ENCODE results near the gene ABCC1.
A peak's percentile ranks its signal among the peaks of the same experiment; 100 is the strongest.

The ABCC1 gene

GRCh38 chr16:16057102-16057501 is 107.7 kb downstream of the ABCC1 start:
- DNase-seq, result no peak

GRCh38 chr16:16059160-16059559 is 109.7 kb downstream of the ABCC1 start:
- no peak for DNase-seq

- DNase-seq, result no peak
Measured at GRCh38 chr16:16059895-16060590, 110.6 kb downstream of the ABCC1 start.

GRCh38 chr16:16062023-16062937 is 112.9 kb downstream of the ABCC1 start:
- DNase-seq, result no peak

GRCh38 chr16:16063683-16064082 is 114.3 kb downstream of the ABCC1 start:
- no peak for DNase-seq

GRCh38 chr16:16064874-16065384 is 115.5 kb downstream of the ABCC1 start:
- no peak for DNase-seq

- DNase-seq, result no peak
Measured at GRCh38 chr16:16067127-16067526, 117.7 kb downstream of the ABCC1 start.

GRCh38 chr16:16071631-16072244 is 122.3 kb downstream of the ABCC1 start:
- DNase-seq, result no peak

GRCh38 chr16:16073001-16073545 is 123.7 kb downstream of the ABCC1 start:
- DNase-seq, result no peak

GRCh38 chr16:16073891-16074881 is 124.8 kb downstream of the ABCC1 start:
- peak; percentile 32 to 70 for DNase-seq

- DNase-seq, result no peak
Measured at GRCh38 chr16:16075488-16076422, 126.3 kb downstream of the ABCC1 start.

- DNase-seq, result no peak
Measured at GRCh38 chr16:16076423-16076813, 127.0 kb downstream of the ABCC1 start.

GRCh38 chr16:16080465-16081065 is 131.1 kb downstream of the ABCC1 start:
- DNase-seq, result no peak

- no peak for DNase-seq
Measured at GRCh38 chr16:16081141-16081540, 131.7 kb downstream of the ABCC1 start.

GRCh38 chr16:16082255-16082654 is 132.8 kb downstream of the ABCC1 start:
- DNase-seq, result no peak

- no peak for DNase-seq
Measured at GRCh38 chr16:16083421-16084156, 134.2 kb downstream of the ABCC1 start.

GRCh38 chr16:16084874-16085273 is 135.5 kb downstream of the ABCC1 start:
- no peak for DNase-seq

- DNase-seq, result no peak
Measured at GRCh38 chr16:16086653-16087446, 137.4 kb downstream of the ABCC1 start.

GRCh38 chr16:16090238-16090637 is 140.8 kb downstream of the ABCC1 start:
- DNase-seq, result no peak

Data from SW 1271 (cell line).